Measurements from ENCODE around the gene CASP10.

DNA sequence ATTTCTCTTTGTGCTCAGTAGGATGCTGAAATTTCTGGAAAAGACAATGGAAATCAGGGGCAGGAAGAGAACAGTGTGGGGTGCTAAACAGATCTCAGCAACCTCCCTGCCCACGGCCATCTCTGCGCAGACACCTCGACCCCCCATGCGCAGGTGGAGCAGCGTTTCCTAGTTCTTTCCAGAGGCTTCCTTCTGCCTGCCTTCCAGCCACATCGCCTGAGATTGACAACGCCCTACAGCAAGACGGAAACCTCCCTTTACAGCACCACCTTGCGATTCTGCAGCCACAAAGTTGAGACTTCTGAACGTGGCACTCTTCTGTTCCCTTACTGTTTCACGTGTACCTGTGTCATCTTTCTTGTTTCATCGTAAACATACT lies 46.0 kb downstream of the CASP10 start:
- TF ChIP-seq, protein P1, sequence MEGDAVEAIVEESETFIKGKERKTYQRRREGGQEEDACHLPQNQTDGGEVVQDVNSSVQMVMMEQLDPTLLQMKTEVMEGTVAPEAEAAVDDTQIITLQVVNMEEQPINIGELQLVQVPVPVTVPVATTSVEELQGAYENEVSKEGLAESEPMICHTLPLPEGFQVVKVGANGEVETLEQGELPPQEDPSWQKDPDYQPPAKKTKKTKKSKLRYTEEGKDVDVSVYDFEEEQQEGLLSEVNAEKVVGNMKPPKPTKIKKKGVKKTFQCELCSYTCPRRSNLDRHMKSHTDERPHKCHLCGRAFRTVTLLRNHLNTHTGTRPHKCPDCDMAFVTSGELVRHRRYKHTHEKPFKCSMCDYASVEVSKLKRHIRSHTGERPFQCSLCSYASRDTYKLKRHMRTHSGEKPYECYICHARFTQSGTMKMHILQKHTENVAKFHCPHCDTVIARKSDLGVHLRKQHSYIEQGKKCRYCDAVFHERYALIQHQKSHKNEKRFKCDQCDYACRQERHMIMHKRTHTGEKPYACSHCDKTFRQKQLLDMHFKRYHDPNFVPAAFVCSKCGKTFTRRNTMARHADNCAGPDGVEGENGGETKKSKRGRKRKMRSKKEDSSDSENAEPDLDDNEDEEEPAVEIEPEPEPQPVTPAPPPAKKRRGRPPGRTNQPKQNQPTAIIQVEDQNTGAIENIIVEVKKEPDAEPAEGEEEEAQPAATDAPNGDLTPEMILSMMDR (IDR thresholded peaks at IDR 0.05), result no peak
- no peak for TF ChIP-seq POLR2A (IDR thresholded peaks at IDR 0.05)

Data from Peyer's patch (tissue), 4 donors.